Spleen (tissue), 11 donors: ENCODE results near the gene SEC24D. TPM values are rescaled to one million over a fixed set of nuclear protein-coding genes. Genes with fewer than 3 reads are reported as not detected.

ENCODE experiments used
- DNase-seq: peaks from one replicate; pipeline ENCODE4 v3.0.0-alpha.2; 2020
- H3K27ac ChIP-seq, 8 donors: fragments of 200-600 bp; sonication (generic) in 7 of 8; 1 replicate in 4 of 8; 2 replicates in 4 of 8; pipeline versions ENCODE4 v1.5.0 to v1.8.0; 2016 to 2021; ENCODE audit warnings: inconsistent platforms in 4 of 8, mild to moderate bottlenecking in 4 of 8, moderate library complexity in 1 of 8
- H3K27me3 ChIP-seq, 7 donors: fragments of 200-600 bp; sonication (generic) in 6 of 7; replicated peaks in 1 of 7; 1 replicate in 4 of 7; 2 replicates in 3 of 7; pipeline versions ENCODE4 v1.5.0 to v1.8.0; 2016 to 2021; ENCODE audit warnings: inconsistent platforms in 3 of 7, mild to moderate bottlenecking in 1 of 7
- H3K36me3 ChIP-seq, 6 donors: fragments of 200-600 bp; sonication (generic) in 5 of 6; 1 replicate in 4 of 6; 2 replicates in 2 of 6; pipeline versions ENCODE4 v1.5.0 to v1.8.0; 2016 to 2021; ENCODE audit warnings: inconsistent platforms in 2 of 6
- H3K4me1 ChIP-seq, 6 donors: fragments of 200-600 bp; sonication (generic) in 5 of 6; 1 replicate in 3 of 6; 2 replicates in 3 of 6; pipeline versions ENCODE4 v1.5.0 to v1.8.0; 2016 to 2021; ENCODE audit warnings: inconsistent platforms in 3 of 6
- H3K4me3 ChIP-seq, 8 donors: fragments of 200-600 bp; sonication (generic) in 7 of 8; 1 replicate in 4 of 8; 2 replicates in 4 of 8; pipeline versions ENCODE4 v1.5.0 to v1.8.0; 2016 to 2021; ENCODE audit warnings: inconsistent platforms in 4 of 8, mild to moderate bottlenecking in 4 of 8, moderate library complexity in 2 of 8
- H3K9me3 ChIP-seq, 8 donors: fragments of 200-600 bp; sonication (generic) in 7 of 8; 1 replicate in 4 of 8; 2 replicates in 4 of 8; pipeline versions ENCODE4 v1.5.0 to v1.8.0; 2016 to 2021; ENCODE audit warnings: inconsistent platforms in 4 of 8
- POLR2A ChIP-seq, 3 donors: fragments of 450-650 bp; IDR thresholded peaks; one replicate each; pipeline ENCODE4 v1.5.1; 2017; ENCODE audit warnings: antibody characterized with exemption in 3 of 3, mild to moderate bottlenecking in 1 of 3
- POLR2AphosphoS5 ChIP-seq, 3 donors: sonication (generic); formaldehyde crosslinking; IDR thresholded peaks; one replicate each; pipeline ENCODE4 v1.5.1; 2017; ENCODE audit warnings: antibody characterized with exemption in 3 of 3
- WGBS, 5 donors: extraction: QIAGEN DNeasy Blood & Tissue Kit in 3 of 5; methylation state at CpG; one replicate each; pipeline versions ENCODE4 v1.1.5 to v1.1.7; 2013 to 2018; 5-methylcytosine and 5-hydroxymethylcytosine counted together
- intact Hi-C: fragments of 100-400 bp; cut with DNase I; formaldehyde crosslinking; loops from one replicate; pipeline ENCODE4 v1.15.0; 2023; ENCODE audit warnings: low total_unique reads
- polyA plus RNA-seq, 3 donors: library from polyadenylated mRNA; stranded (reverse); fragments of 200-250 nt; gene quantifications; one replicate each; pipeline ENCODE4 v1.2.1, GENCODE V29; 2013
- total RNA-seq, 7 donors: library from RNA; depleted of rRNA in 3 of 7; stranded (reverse); fragments of >200 nt in 3 of 7; fragmentation: NEBNext Ultra II Directional in 4 of 7; extraction: Animal tissue kit (Norgen Biotek cat#: 25700) in 4 of 7; gene quantifications; one replicate each; pipeline versions ENCODE4 v1.1.0 to v1.2.1, GENCODE V29; 2016 to 2021
- TF ChIP-seq, protein P1 (sequence below), 11 experiments: fragments of 200-600 bp in 7 of 11; fragments of 450-650 bp in 4 of 11; sonication (generic) in 4 of 11; IDR thresholded peaks in 8 of 11; conservative IDR thresholded peaks in 3 of 11; 1 replicate in 7 of 11; 2 replicates in 4 of 11; pipeline versions ENCODE4 v1.4.0 to v1.8.0; 2016 to 2021; ENCODE audit warnings: antibody characterized with exemption in 11 of 11, inconsistent platforms in 4 of 11, mild to moderate bottlenecking in 1 of 11
- donor health status: healthy with polysubstance abuse.
- donor health status: DM: no; HTN: no; CAD: no; lungs with moderate emphysema.
- donor health status: DM: no; HTN: no; CAD: no.
- donor health status: Bipolar disorder and iron deficiency.
- donor health status: healthy.
- donor health status: DM: no; HTN: no; CAD: no.
- donor health status: DM: yes; HTN: yes; CAD: no.

SEC24D gene
- total and polyA plus RNA-seq, 10 donors, result 5.2 to 75.8 (median 55.2) TPM

DNA sequence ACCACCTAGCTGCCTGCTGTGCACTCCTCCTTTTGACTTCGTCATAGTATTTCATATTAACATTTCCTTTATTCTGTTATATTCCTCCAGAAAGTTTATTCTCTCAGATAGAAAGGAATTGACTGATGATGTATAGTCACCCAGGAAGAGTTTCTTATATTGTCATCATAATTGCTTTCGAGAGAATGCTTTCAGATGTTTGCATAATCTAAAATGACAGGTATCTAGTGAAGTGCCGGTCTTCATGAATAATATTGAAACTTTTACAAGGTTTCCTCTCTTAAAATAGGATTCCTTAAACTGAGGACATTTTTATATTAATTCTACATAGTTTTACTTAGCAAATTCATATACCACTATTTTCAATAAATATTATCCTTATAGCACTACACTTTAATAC lies 10.1 kb downstream of the SEC24D start:
- H3K27me3 ChIP-seq, result no peaks in the 10 kb centered on the region
- DNase-seq, result no peak
- H3K4me3 ChIP-seq, result no peak overlapping the region
- peaks cover 0 to 80% (median 30%) of the 10 kb centered on the region in 6 donors for H3K36me3 ChIP-seq
- intact Hi-C loops, result no loop called here
- WGBS, 5 donors, result 60 to 77% (median 73%) methylated on average over 3 of the region's 3 CpGs
- H3K27ac ChIP-seq, result no peak overlapping the region
- H3K9me3 ChIP-seq, result no peaks in the 10 kb centered on the region
- H3K4me1 ChIP-seq, result peaks cover 0 to 49% (median 20%) of the 10 kb centered on the region in 6 donors
- TF ChIP-seq, protein P1, sequence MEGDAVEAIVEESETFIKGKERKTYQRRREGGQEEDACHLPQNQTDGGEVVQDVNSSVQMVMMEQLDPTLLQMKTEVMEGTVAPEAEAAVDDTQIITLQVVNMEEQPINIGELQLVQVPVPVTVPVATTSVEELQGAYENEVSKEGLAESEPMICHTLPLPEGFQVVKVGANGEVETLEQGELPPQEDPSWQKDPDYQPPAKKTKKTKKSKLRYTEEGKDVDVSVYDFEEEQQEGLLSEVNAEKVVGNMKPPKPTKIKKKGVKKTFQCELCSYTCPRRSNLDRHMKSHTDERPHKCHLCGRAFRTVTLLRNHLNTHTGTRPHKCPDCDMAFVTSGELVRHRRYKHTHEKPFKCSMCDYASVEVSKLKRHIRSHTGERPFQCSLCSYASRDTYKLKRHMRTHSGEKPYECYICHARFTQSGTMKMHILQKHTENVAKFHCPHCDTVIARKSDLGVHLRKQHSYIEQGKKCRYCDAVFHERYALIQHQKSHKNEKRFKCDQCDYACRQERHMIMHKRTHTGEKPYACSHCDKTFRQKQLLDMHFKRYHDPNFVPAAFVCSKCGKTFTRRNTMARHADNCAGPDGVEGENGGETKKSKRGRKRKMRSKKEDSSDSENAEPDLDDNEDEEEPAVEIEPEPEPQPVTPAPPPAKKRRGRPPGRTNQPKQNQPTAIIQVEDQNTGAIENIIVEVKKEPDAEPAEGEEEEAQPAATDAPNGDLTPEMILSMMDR (IDR thresholded peaks at IDR 0.05 in 8 of 11, conservative IDR thresholded peaks at IDR 0.05 in 3 of 11), result no peak
- TF ChIP-seq POLR2AphosphoS5 (IDR thresholded peaks at IDR 0.05) (no peak), POLR2A (IDR thresholded peaks at IDR 0.05) (no peak)

DNA sequence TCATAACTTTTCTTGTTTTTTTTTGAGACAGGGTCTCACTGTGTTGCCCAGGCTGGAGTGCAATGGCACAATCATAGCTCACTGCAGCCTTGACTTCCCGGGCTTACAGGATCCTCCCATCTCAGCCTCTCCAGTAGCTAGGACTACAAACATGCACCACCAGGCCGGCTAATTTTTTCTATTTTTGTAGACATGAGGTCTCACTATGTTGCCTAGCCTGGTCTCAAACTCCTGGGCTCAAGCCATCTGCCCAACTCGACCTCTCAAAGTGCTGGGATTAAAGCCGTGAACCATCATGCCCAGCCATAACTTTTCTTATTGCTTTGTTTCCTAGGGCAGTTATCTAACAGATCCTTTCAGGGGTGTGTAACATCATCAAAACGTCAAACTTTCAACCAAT lies 11.8 kb downstream of the SEC24D start:
- no peak for DNase-seq
- no peak overlapping the region for H3K4me3 ChIP-seq
- H3K9me3 ChIP-seq, result no peaks in the 10 kb centered on the region
- intact Hi-C loops, result no loop called here
- no peak overlapping the region for H3K27ac ChIP-seq
- no peaks in the 10 kb centered on the region for H3K27me3 ChIP-seq
- TF ChIP-seq POLR2A (IDR thresholded peaks at IDR 0.05) (no peak), POLR2AphosphoS5 (IDR thresholded peaks at IDR 0.05) (no peak)
- TF ChIP-seq, protein P1 (IDR thresholded peaks at IDR 0.05 in 8 of 11, conservative IDR thresholded peaks at IDR 0.05 in 3 of 11), result no peak
- WGBS, 5 donors, result 89 to 95% (median 93%) methylated on average over 5 of the region's 5 CpGs
- peaks cover 0 to 40% (median 14%) of the 10 kb centered on the region in 6 donors for H3K4me1 ChIP-seq
- peaks cover 0 to 71% (median 24%) of the 10 kb centered on the region in 6 donors for H3K36me3 ChIP-seq

DNA sequence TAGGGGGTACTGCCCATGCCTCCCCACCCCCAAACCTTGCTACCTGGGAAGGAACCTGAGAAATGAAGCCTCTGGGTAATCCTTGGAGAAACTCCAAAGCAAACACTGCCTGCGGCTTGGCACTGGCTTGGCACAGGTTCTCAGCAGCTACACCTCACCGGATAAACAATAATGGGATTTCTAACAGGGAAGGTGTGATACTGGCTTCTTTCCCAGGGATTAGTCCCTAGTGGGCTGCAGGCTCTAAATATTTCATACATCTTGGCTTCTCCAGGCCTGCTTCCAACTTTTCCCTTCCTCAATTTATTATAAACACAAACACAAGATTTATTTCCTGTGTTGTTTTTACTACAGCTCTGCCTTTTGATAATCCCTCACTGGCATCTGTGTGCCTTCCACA lies 12.5 kb downstream of the SEC24D start:
- no peak for DNase-seq
- H3K27me3 ChIP-seq, result no peaks in the 10 kb centered on the region
- H3K4me3 ChIP-seq, result no peak overlapping the region
- H3K4me1 ChIP-seq, result peaks cover 0 to 34% (median 14%) of the 10 kb centered on the region in 6 donors
- TF ChIP-seq, protein P1 (IDR thresholded peaks at IDR 0.05 in 8 of 11, conservative IDR thresholded peaks at IDR 0.05 in 3 of 11), result no peak
- H3K27ac ChIP-seq, result no peak overlapping the region
- H3K9me3 ChIP-seq, result no peaks in the 10 kb centered on the region
- WGBS, 5 donors, result 79 to 95% (median 92%) methylated on average over 2 of the region's 2 CpGs
- intact Hi-C loops, result no loop called here
- peaks cover 0 to 64% (median 23%) of the 10 kb centered on the region in 6 donors for H3K36me3 ChIP-seq

- peaks cover 0 to 17% (median 3%) of the 10 kb centered on the region in 6 donors for H3K4me1 ChIP-seq
- H3K4me3 ChIP-seq, result no peak overlapping the region
- H3K27ac ChIP-seq, result no peak overlapping the region
- WGBS, 5 donors, result 88 to 97% (median 91%) methylated on average over 5 of the region's 5 CpGs
- H3K9me3 ChIP-seq, result no peaks in the 10 kb centered on the region
- peaks cover 0 to 55% (median 23%) of the 10 kb centered on the region in 6 donors for H3K36me3 ChIP-seq
- intact Hi-C loops, result no loop called here
- no peak for DNase-seq
- no peak for TF ChIP-seq POLR2A (IDR thresholded peaks at IDR 0.05)
- TF ChIP-seq POLR2AphosphoS5 (IDR thresholded peaks at IDR 0.05), result no peak
- TF ChIP-seq, protein P1 (IDR thresholded peaks at IDR 0.05 in 8 of 11, conservative IDR thresholded peaks at IDR 0.05 in 3 of 11), result no peak
- no peaks in the 10 kb centered on the region for H3K27me3 ChIP-seq
Observed at GRCh38 chr4:118821590-118822293, 14.2 kb downstream of the SEC24D start.
